K562 (cell line): ENCODE results near the gene PDHB. TPM values are rescaled to one million over a fixed set of nuclear protein-coding genes. Genes with fewer than 3 reads are reported as not detected.

Experiments
- ATAC-seq: fragments of 200-7000 bp; cut with Tn5 transposase; 3 replicates; pipeline ENCODE4 v1.9.1; 2020; ENCODE audit warnings: moderate library complexity
- BruUV-seq: library from RNA; stranded (reverse); fragments of 400-500 nt; replicated peaks from 2 replicates; lab custom pipeline; 2021; lab: Mats Ljungman, UMichigan
- CTCF ChIA-PET: fragments of 300-600 bp; formaldehyde crosslinking; extraction: SDS; loops from one replicate; lab custom pipeline; 2021; ENCODE audit warnings: low intra/inter-chr PET ratio; lab: Yijun Ruan, JAX
- POLR2A ChIA-PET: fragments of 300-600, 350-650 bp; sonication (Branson Sonifier 250); formaldehyde crosslinking; extraction: SDS; loops from one replicate; lab custom pipeline; 2021; ENCODE audit warnings: antibody characterized with exemption, inconsistent platforms; lab: Yijun Ruan, JAX
- DNase-seq, 4 experiments: peaks; one replicate each; pipeline versions ENCODE4 v3.0.0 to v3.0.0-alpha.2; 2011 to 2018; ENCODE audit warnings: low spot score in 3 of 4, mixed read lengths in 3 of 4; ENCODE audit errors: extremely low read depth in 1 of 4
- FAIRE-seq: peaks from 2 replicates; lab custom pipeline; 2011; peaks lifted over from hg19 to GRCh38; lab: Jason Lieb, UNC
- H2AFZ ChIP-seq: 2 replicates; pipeline ENCODE4 v1.6.0; 2011; ENCODE audit warnings: low read depth, low read length, control low read depth, inconsistent platforms
- H3K27ac ChIP-seq: fragments of 200-600 bp; 3 replicates; pipeline ENCODE4 v1.8.0; 2011; ENCODE audit warnings: low read depth, mild to moderate bottlenecking, control low read depth, inconsistent platforms, low read length, moderate library complexity, mixed read lengths; ENCODE audit errors: extremely low read depth
- H3K27me3 ChIP-seq, 2 experiments: fragments of 300-600 bp in 1 of 2; 2 replicates in 1 of 2; 3 replicates in 1 of 2; pipeline versions ENCODE4 v1.6.0 to v1.8.0; 2011; ENCODE audit warnings: inconsistent platforms in 2 of 2, low read length in 2 of 2, mild to moderate bottlenecking in 1 of 2, mixed read lengths in 1 of 2, moderate library complexity in 1 of 2; ENCODE audit not compliant: control insufficient read depth in 2 of 2, insufficient read depth in 2 of 2
- H3K36me3 ChIP-seq: fragments of 300-600 bp; 3 replicates; pipeline ENCODE4 v1.8.0; 2011; ENCODE audit warnings: mild to moderate bottlenecking, low read length, inconsistent platforms; ENCODE audit not compliant: control insufficient read depth, insufficient read depth
- H3K4me1 ChIP-seq, 2 experiments: fragments of 200-600 bp in 1 of 2; replicated peaks in 1 of 2; 2 replicates in 1 of 2; 3 replicates in 1 of 2; pipeline versions ENCODE4 v1.5.1 to v1.8.0; 2011; ENCODE audit warnings: inconsistent platforms in 2 of 2, low read length in 2 of 2, mild to moderate bottlenecking in 1 of 2, mixed read lengths in 1 of 2, moderate library complexity in 1 of 2; ENCODE audit not compliant: control insufficient read depth in 2 of 2, insufficient read depth in 2 of 2
- H3K4me2 ChIP-seq: 2 replicates; pipeline ENCODE4 v1.6.1; 2011; ENCODE audit warnings: low read length, control low read depth, inconsistent platforms, mixed read lengths; ENCODE audit not compliant: insufficient read depth
- H3K4me3 ChIP-seq: fragments of 200-600 bp; sonication (generic), shearing (Covaris generic); 2 replicates; pipeline ENCODE4 v1.5.1; 2016; ENCODE audit warnings: control low read depth, inconsistent platforms
- H3K79me2 ChIP-seq: fragments of 200-600 bp; 3 replicates; pipeline ENCODE4 v1.8.0; 2011; ENCODE audit warnings: low read length, inconsistent platforms; ENCODE audit not compliant: control insufficient read depth, insufficient read depth
- H3K9ac ChIP-seq, 2 experiments: 2 replicates each; pipeline versions ENCODE4 v1.6.0 to v1.6.1; 2011; ENCODE audit warnings: low read depth in 2 of 2, low read length in 2 of 2, control low read depth in 1 of 2, inconsistent platforms in 1 of 2, mild to moderate bottlenecking in 1 of 2, mixed read lengths in 1 of 2; ENCODE audit not compliant: insufficient read depth in 1 of 2
- H3K9me1 ChIP-seq: one replicate; pipeline ENCODE4 v1.6.0; 2011; ENCODE audit warnings: inconsistent platforms, mild to moderate bottlenecking, low read length, moderate library complexity; ENCODE audit not compliant: control insufficient read depth, insufficient read depth
- H3K9me3 ChIP-seq: replicated peaks from 2 replicates; pipeline ENCODE4 v1.5.1; 2011; ENCODE audit warnings: low read depth, low read length, inconsistent platforms; ENCODE audit not compliant: control insufficient read depth, insufficient read depth
- H4K20me1 ChIP-seq: replicated peaks from 2 replicates; pipeline ENCODE4 v1.6.1; 2011; ENCODE audit warnings: low read length, inconsistent platforms, mixed read lengths; ENCODE audit not compliant: control insufficient read depth, insufficient read depth
- CTCF ChIP-seq, 3 experiments: IDR thresholded peaks in 2 of 3; conservative IDR thresholded peaks in 1 of 3; 2 replicates each; pipeline ENCODE4 v1.5.1; 2011 to 2012; ENCODE audit warnings: low read length in 3 of 3, mild to moderate bottlenecking in 3 of 3, control low read depth in 2 of 3, improper control_type of control experiment in 1 of 3, inconsistent platforms in 1 of 3, low read depth in 1 of 3, mixed read lengths in 1 of 3, moderate library complexity in 1 of 3; ENCODE audit not compliant: insufficient read depth in 2 of 3
- RAD21 ChIP-seq, 2 experiments: fragments of 250-450 bp in 1 of 2; fragments of 450-650 bp in 1 of 2; sonication (Bioruptor Pico) in 1 of 2; formaldehyde crosslinking in 1 of 2; IDR thresholded peaks in 1 of 2; conservative IDR thresholded peaks in 1 of 2; 2 replicates each; pipeline versions ENCODE4 v1.4.0 to v1.8.0; 2020 to 2022; ENCODE audit warnings: mild to moderate bottlenecking in 2 of 2, moderate library complexity in 1 of 2
- REST ChIP-seq, 2 experiments: fragments of 450-650 bp; formaldehyde crosslinking in 1 of 2; IDR thresholded peaks; 2 replicates each; pipeline versions ENCODE4 v1.4.0 to v1.6.1; 2014 to 2020; ENCODE audit warnings: mild to moderate bottlenecking in 2 of 2, borderline replicate concordance in 1 of 2, low read depth in 1 of 2
- RFX1 ChIP-seq: fragments of 450-650 bp; IDR thresholded peaks from 2 replicates; pipeline ENCODE4 v1.6.1; 2016; ENCODE audit warnings: mild to moderate bottlenecking, moderate library complexity
- SMAD4 ChIP-seq: fragments of 250-450 bp; sonication (Bioruptor Pico); conservative IDR thresholded peaks from 2 replicates; pipeline ENCODE4 v1.8.0; 2021; ENCODE audit warnings: inconsistent platforms, mild to moderate bottlenecking, moderate library complexity
- TARDBP ChIP-seq: fragments of 450-650 bp; IDR thresholded peaks from 2 replicates; pipeline ENCODE4 v1.6.1; 2016
- ZNF75A ChIP-seq: fragments of 450-650 bp; formaldehyde crosslinking; IDR thresholded peaks from 2 replicates; pipeline ENCODE4 v1.4.0; 2020; ENCODE audit warnings: mild to moderate bottlenecking
- WGBS: fragments of 100-300 bp; shearing (Covaris generic); methylation state at CpG from one replicate; pipeline ENCODE4 v1.1.6; 2016; ENCODE audit warnings: low coverage, mixed read lengths; ENCODE audit not compliant: insufficient coverage; ENCODE audit errors: missing lambda C conversion rate; 5-methylcytosine and 5-hydroxymethylcytosine counted together
- in situ Hi-C: fragments of 300-500 bp; cut with MboI; formaldehyde crosslinking; loops from 4 replicates; pipeline ENCODE4 v1.15.0; 2018; ENCODE audit warnings: inconsistent platforms, mixed read lengths
- intact Hi-C: fragments of 100-400 bp; cut with micrococcal nuclease; formaldehyde crosslinking; loops from 2 replicates; pipeline ENCODE4 v1.14.2; 2022
- polyA plus RNA-seq, 8 experiments: library from polyadenylated mRNA; depleted of rRNA in 4 of 8; stranded (reverse) in 5 of 8; unstranded in 3 of 8; fragments of >200 nt; fragmentation: Nextera tagmentation in 2 of 8; fragmentation: Illumina TruSeq in 1 of 8; extraction: Ambion mirVana in 2 of 8; extraction: Trizol in 1 of 8; gene quantifications; 2 replicates each; pipeline versions ENCODE4 v1.2.1 to v1.2.3, GENCODE V29; 2011 to 2014; ENCODE audit warnings: inconsistent platforms in 1 of 8, missing spikeins in 1 of 8
- total RNA-seq, 7 experiments: library from RNA; depleted of rRNA in 6 of 7; stranded (reverse); fragments of >200 nt in 6 of 7; fragmentation: Illumina TruSeq in 2 of 7; extraction: Trizol in 2 of 7; gene quantifications; 2 replicates each; pipeline versions ENCODE4 v1.2.1 to v1.2.3, GENCODE V29; 2011 to 2021; ENCODE audit warnings: low replicate concordance in 1 of 7

PDHB gene
- total and polyA plus RNA-seq, 9 of the 15 experiments (the other 6 are each of a cell fraction or from before 2014, with no cell fraction given) = 51.2 to 178 (median 85.2) TPM

- ChIA-PET CTCF (interaction anchor here (1.0 to 1.5 kb wide), 3 partner anchors 9 to 110 kb away, joined by 3 to 9 read pairs (median 4); no protein-coding TSS in a partner anchor), POLR2A (no interaction called here)
- ATAC-seq (peak; percentile 71), FAIRE-seq (no peak), DNase-seq (peak in 1 of 4 experiments; percentile 19)
- TF ChIP-seq TARDBP (no peak), CTCF (IDR thresholded peaks at IDR 0.05 in 2 of 3, conservative IDR thresholded peaks at IDR 0.05 in 1 of 3; ENCODE audit: insufficient read depth in 2 of 3, low read depth in 1 of 3, low read length in 3 of 3) (peak; percentile 20 to 47 (median 42); a peak in 3 of 6 replicates), ZNF75A (CRISPR knock-in tag) (peak; percentile 79), SMAD4 (CRISPR knock-in tag) (no peak), RAD21 (CRISPR knock-in tag; conservative IDR thresholded peaks at IDR 0.05 in 1 of 2, IDR thresholded peaks at IDR 0.05 in 1 of 2) (peak; percentile 31 to 46), RFX1 (0 out of 2 replicates have a peak, but pooled peaks have one; percentile 10), REST (IDR thresholded peaks at IDR 0.05; ENCODE audit: borderline replicate concordance) (peak; percentile 22; the same call in 1 of the 2 replicates), REST (CRISPR knock-in tag; IDR thresholded peaks at IDR 0.05; ENCODE audit: low read depth) (no peak)
- H3K27ac ChIP-seq = no peak overlapping the region
- intact Hi-C loops (loop anchor here (2.0 to 5.0 kb wide), 2 partner anchors 110 to 209 kb away; no protein-coding TSS in a partner anchor), in situ Hi-C loops (no loop called here)
- no peaks in the 10 kb centered on the region for H4K20me1 ChIP-seq
- peaks cover 39% of the 10 kb centered on the region; the same call in 2 of the 3 replicates for H3K36me3 ChIP-seq
- no peak overlapping the region for H3K9ac ChIP-seq
- no peak overlapping the region for H2AFZ ChIP-seq
- no peaks in the 10 kb centered on the region for H3K9me3 ChIP-seq
- H3K9me1 ChIP-seq = no peaks in the 10 kb centered on the region
- 74% methylated on average over 4 of the region's 8 CpGs for whole genome bisulfite sequencing
- H3K27me3 ChIP-seq = no peaks in the 10 kb centered on the region
- no peaks in the 10 kb centered on the region; a peak in 1 of 5 replicates for H3K4me1 ChIP-seq
- BruUV-seq = no TSS peak
- no peak overlapping the region for H3K4me2 ChIP-seq
- H3K4me3 ChIP-seq = no peak overlapping the region
- no peaks in the 10 kb centered on the region for H3K79me2 ChIP-seq
Measured at GRCh38 chr3:58422756-58423325, 10.8 kb downstream of the PDHB start.
